HEK293T (cell line): ENCODE measurements around the gene CTSE.

ENCODE experiments used
- ARNT ChIP-seq: fragments of 450-650 bp; IDR thresholded peaks from 2 replicates; pipeline ENCODE4 v1.6.1; 2017; ENCODE audit warnings: mild to moderate bottlenecking
- BHLHE40 ChIP-seq: fragments of 450-650 bp; IDR thresholded peaks from 2 replicates; pipeline ENCODE4 v1.6.1; 2016; ENCODE audit warnings: mild to moderate bottlenecking, moderate library complexity, borderline replicate concordance
- ELF4 ChIP-seq: fragments of 450-650 bp; IDR thresholded peaks from 2 replicates; pipeline ENCODE4 v1.6.1; 2017; ENCODE audit warnings: antibody characterized with exemption
- FOXA1 ChIP-seq: fragments of 450-650 bp; IDR thresholded peaks from 2 replicates; pipeline ENCODE4 v1.6.1; 2016; ENCODE audit warnings: mild to moderate bottlenecking
- FOXK2 ChIP-seq: fragments of 450-650 bp; IDR thresholded peaks from 2 replicates; pipeline ENCODE4 v1.6.1; 2016; ENCODE audit warnings: mild to moderate bottlenecking
- FOXM1 ChIP-seq: fragments of 450-650 bp; IDR thresholded peaks from 2 replicates; pipeline ENCODE4 v1.6.1; 2017; ENCODE audit warnings: mild to moderate bottlenecking, borderline replicate concordance
- HDGF ChIP-seq: fragments of 450-650 bp; IDR thresholded peaks from 2 replicates; pipeline ENCODE4 v1.6.1; 2017; ENCODE audit warnings: antibody characterized with exemption, borderline replicate concordance
- L3MBTL2 ChIP-seq: fragments of 450-650 bp; conservative IDR thresholded peaks from 2 replicates; pipeline ENCODE4 v1.6.1; 2016; ENCODE audit warnings: mild to moderate bottlenecking
- NFRKB ChIP-seq: fragments of 450-650 bp; IDR thresholded peaks from 2 replicates; pipeline ENCODE4 v1.6.1; 2016; ENCODE audit warnings: mild to moderate bottlenecking, moderate library complexity
- PKNOX1 ChIP-seq: fragments of 450-650 bp; IDR thresholded peaks from 2 replicates; pipeline ENCODE4 v1.6.1; 2016
- SP1 ChIP-seq: fragments of 450-650 bp; IDR thresholded peaks from 2 replicates; pipeline ENCODE4 v1.6.1; 2017
- SUZ12 ChIP-seq: fragments of 450-650 bp; IDR thresholded peaks from 2 replicates; pipeline ENCODE4 v1.6.1; 2016; ENCODE audit warnings: mild to moderate bottlenecking
- TARDBP ChIP-seq: fragments of 450-650 bp; IDR thresholded peaks from 2 replicates; pipeline ENCODE4 v1.6.1; 2016
- ZNF384 ChIP-seq: fragments of 450-650 bp; IDR thresholded peaks from 2 replicates; pipeline ENCODE4 v1.6.1; 2016

GRCh38 chr1:206000641-206001339 is 22.9 kb downstream of the CTSE start:
- TF ChIP-seq PKNOX1 (no peak), FOXM1 (no peak), BHLHE40 (no peak), HDGF (no peak), SP1 (no peak), ARNT (no peak), ELF4 (no peak), L3MBTL2 (no peak), NFRKB (no peak), FOXA1 (no peak), FOXK2 (no peak), TARDBP (no peak), SUZ12 (no peak), ZNF384 (no peak)
